HG03521 (cell line): ENCODE results near the gene YAF2.
"Not testable (repeated sequence)": the region's sequence is repeated elsewhere in the genome, so short reads cannot be mapped to it uniquely, and the experiment has no call there.

Source experiments
- ATAC-seq: cut with Tn5 transposase; IDR thresholded peaks from one replicate; pipeline ENCODE4 v1.9.1; 2021; ENCODE audit warnings: mild to moderate bottlenecking, moderate library complexity; ENCODE audit not compliant: unreplicated experiment

YAF2 gene

GRCh38 chr12:42199007-42199406 lies 39.0 kb downstream of the YAF2 start:
- ATAC-seq: no peak

- no peak for ATAC-seq
Measured at GRCh38 chr12:42196723-42197603, 41.1 kb downstream of the YAF2 start.

- ATAC-seq: no peak
Measured at GRCh38 chr12:42192686-42193085, 45.4 kb downstream of the YAF2 start.

- ATAC-seq: no peak
Measured at GRCh38 chr12:42192258-42192657, 45.8 kb downstream of the YAF2 start.

GRCh38 chr12:42190376-42190775 lies 47.7 kb downstream of the YAF2 start:
- no peak for ATAC-seq

- not testable (repeated sequence) for ATAC-seq
Measured at GRCh38 chr12:42188275-42188674, 49.8 kb downstream of the YAF2 start.

GRCh38 chr12:42187799-42188198 lies 50.2 kb downstream of the YAF2 start:
- ATAC-seq: no peak

GRCh38 chr12:42186793-42187192 lies 51.3 kb downstream of the YAF2 start:
- no peak for ATAC-seq

GRCh38 chr12:42182394-42182793 lies 55.7 kb downstream of the YAF2 start:
- no peak for ATAC-seq

- ATAC-seq: no peak
Measured at GRCh38 chr12:42180990-42181596, 57.0 kb downstream of the YAF2 start.

- no peak for ATAC-seq
Measured at GRCh38 chr12:42178101-42178500, 59.9 kb downstream of the YAF2 start.

- ATAC-seq: no peak
Measured at GRCh38 chr12:42174978-42175377, 63.1 kb downstream of the YAF2 start.

GRCh38 chr12:42173961-42174521 lies 64.0 kb downstream of the YAF2 start:
- ATAC-seq: no peak

GRCh38 chr12:42172441-42173210 lies 65.4 kb downstream of the YAF2 start:
- no peak for ATAC-seq

- no peak for ATAC-seq
Measured at GRCh38 chr12:42167711-42168110, 70.3 kb downstream of the YAF2 start.

GRCh38 chr12:42166501-42166900 lies 71.5 kb downstream of the YAF2 start:
- ATAC-seq: no peak

- no peak for ATAC-seq
Measured at GRCh38 chr12:42163913-42164312, 74.1 kb downstream of the YAF2 start.

GRCh38 chr12:42162965-42163364 lies 75.1 kb downstream of the YAF2 start:
- ATAC-seq: no peak

GRCh38 chr12:42162193-42162592 lies 75.9 kb downstream of the YAF2 start:
- no peak for ATAC-seq

- no peak for ATAC-seq
Measured at GRCh38 chr12:42161529-42161928, 76.5 kb downstream of the YAF2 start.

GRCh38 chr12:42156232-42156631 lies 81.8 kb downstream of the YAF2 start:
- no peak for ATAC-seq
